Liver (tissue), 9 donors: Measurements from ENCODE around the gene ACADSB. TPM values are rescaled to one million over a fixed set of nuclear protein-coding genes. Genes with fewer than 3 reads are reported as not detected.

ENCODE experiments used
- DNase-seq: peaks from one replicate; pipeline ENCODE4 v3.0.0-alpha.2; 2017; ENCODE audit warnings: low spot score
- H3K27ac ChIP-seq, 2 donors: one replicate each; pipeline ENCODE4 v1.7.0; 2013; ENCODE audit warnings: inconsistent platforms in 2 of 2, low read length in 2 of 2, control low read depth in 1 of 2, low read depth in 1 of 2, mild to moderate bottlenecking in 1 of 2
- H3K27me3 ChIP-seq, 4 donors: one replicate each; pipeline versions ENCODE4 v1.6.1 to v1.7.0; 2013; ENCODE audit warnings: low read length in 3 of 4, inconsistent platforms in 1 of 4, mild to moderate bottlenecking in 1 of 4, moderate library complexity in 1 of 4; ENCODE audit not compliant: control insufficient read depth in 4 of 4, insufficient read depth in 4 of 4
- H3K36me3 ChIP-seq, 4 donors: one replicate each; pipeline versions ENCODE4 v1.6.1 to v1.7.0; 2013; ENCODE audit warnings: low read length in 3 of 4, mild to moderate bottlenecking in 3 of 4, low read depth in 1 of 4, moderate library complexity in 1 of 4; ENCODE audit not compliant: control insufficient read depth in 4 of 4, insufficient read depth in 3 of 4
- H3K4me1 ChIP-seq, 4 donors: one replicate each; pipeline versions ENCODE4 v1.6.1 to v1.7.0; 2013; ENCODE audit warnings: low read length in 3 of 4, mild to moderate bottlenecking in 3 of 4, moderate library complexity in 1 of 4; ENCODE audit not compliant: control insufficient read depth in 4 of 4, insufficient read depth in 4 of 4
- H3K4me3 ChIP-seq, 3 donors: one replicate each; pipeline versions ENCODE4 v1.6.1 to v1.7.0; 2013; ENCODE audit warnings: low read length in 3 of 3, control low read depth in 1 of 3, low read depth in 1 of 3, mild to moderate bottlenecking in 1 of 3
- H3K9ac ChIP-seq, 2 donors: one replicate each; pipeline ENCODE4 v1.7.0; 2013; ENCODE audit warnings: low read length in 2 of 2, mild to moderate bottlenecking in 2 of 2, moderate library complexity in 2 of 2, control low read depth in 1 of 2, low read depth in 1 of 2
- H3K9me3 ChIP-seq, 4 donors: one replicate each; pipeline versions ENCODE4 v1.6.1 to v1.7.0; 2013; ENCODE audit warnings: low read length in 3 of 4; ENCODE audit not compliant: control insufficient read depth in 4 of 4
- ATF3 ChIP-seq: IDR thresholded peaks from 2 replicates; pipeline ENCODE4 v1.6.1; 2016; ENCODE audit warnings: antibody characterized with exemption
- EGR1 ChIP-seq, 2 donors: IDR thresholded peaks; 2 replicates each; pipeline ENCODE4 v1.6.1; 2016 to 2018; ENCODE audit warnings: antibody characterized with exemption in 2 of 2, low read depth in 2 of 2
- FOXA1 ChIP-seq: IDR thresholded peaks from 2 replicates; pipeline ENCODE4 v1.6.1; 2016; ENCODE audit warnings: antibody characterized with exemption
- FOXA2 ChIP-seq: IDR thresholded peaks from 2 replicates; pipeline ENCODE4 v1.6.1; 2016; ENCODE audit warnings: antibody characterized with exemption
- GABPA ChIP-seq, 2 donors: IDR thresholded peaks in 1 of 2; conservative IDR thresholded peaks in 1 of 2; 2 replicates each; pipeline ENCODE4 v1.6.1; 2016; ENCODE audit warnings: antibody characterized with exemption in 2 of 2, mild to moderate bottlenecking in 1 of 2, moderate library complexity in 1 of 2
- HNF4A ChIP-seq, 2 donors: conservative IDR thresholded peaks; 2 replicates each; pipeline ENCODE4 v1.6.1; 2016; ENCODE audit warnings: antibody characterized with exemption in 2 of 2, mild to moderate bottlenecking in 2 of 2
- HNF4G ChIP-seq: IDR thresholded peaks from 2 replicates; pipeline ENCODE4 v1.6.1; 2016; ENCODE audit warnings: antibody characterized with exemption
- JUND ChIP-seq, 2 donors: IDR thresholded peaks; 2 replicates each; pipeline ENCODE4 v1.6.1; 2016; ENCODE audit warnings: antibody characterized with exemption in 2 of 2
- NR2F2 ChIP-seq: IDR thresholded peaks from 2 replicates; pipeline ENCODE4 v1.6.1; 2016; ENCODE audit warnings: antibody characterized with exemption
- RAD21 ChIP-seq, 2 donors: IDR thresholded peaks; 2 replicates each; pipeline ENCODE4 v1.6.1; 2016; ENCODE audit warnings: antibody characterized with exemption in 2 of 2, mild to moderate bottlenecking in 2 of 2
- RXRA ChIP-seq, 2 donors: IDR thresholded peaks; 2 replicates each; pipeline ENCODE4 v1.6.1; 2017 to 2018; ENCODE audit warnings: antibody characterized with exemption in 2 of 2, mild to moderate bottlenecking in 1 of 2
- SP1 ChIP-seq: IDR thresholded peaks from 2 replicates; pipeline ENCODE4 v1.6.1; 2018; ENCODE audit warnings: antibody characterized with exemption, mild to moderate bottlenecking
- TAF1 ChIP-seq: conservative IDR thresholded peaks from 2 replicates; pipeline ENCODE4 v1.6.1; 2016; ENCODE audit warnings: antibody characterized with exemption, mild to moderate bottlenecking
- YY1 ChIP-seq: IDR thresholded peaks from 2 replicates; pipeline ENCODE4 v1.6.1; 2016; ENCODE audit warnings: antibody characterized with exemption, mild to moderate bottlenecking
- ZBTB33 ChIP-seq: IDR thresholded peaks from 2 replicates; pipeline ENCODE4 v1.6.1; 2016; ENCODE audit warnings: antibody characterized with exemption
- WGBS: extraction: QIAGEN DNeasy Blood & Tissue Kit; methylation state at CpG from one replicate; pipeline ENCODE4 v1.1.7; 2013; 5-methylcytosine and 5-hydroxymethylcytosine counted together
- polyA plus RNA-seq, 2 donors: library from polyadenylated mRNA; stranded (reverse) in 1 of 2; unstranded in 1 of 2; fragments of 200-250 nt in 1 of 2; fragments of >200 nt in 1 of 2; fragmentation: Nextera tagmentation in 1 of 2; extraction: Ambion mirVana in 1 of 2; gene quantifications; one replicate each; pipeline versions ENCODE4 v1.2.1 to v1.2.3, GENCODE V29; 2013 to 2015
- total RNA-seq, 2 donors: library from RNA; depleted of rRNA; stranded (reverse); fragments of >200 nt; gene quantifications; one replicate each; pipeline ENCODE4 v1.2.3, GENCODE V29; 2014
- TF ChIP-seq, protein P1 (sequence below): IDR thresholded peaks from 2 replicates; pipeline ENCODE4 v1.6.1; 2016; ENCODE audit warnings: antibody characterized with exemption, mild to moderate bottlenecking
- TF ChIP-seq, protein P2 (sequence below): IDR thresholded peaks from 2 replicates; pipeline ENCODE4 v1.6.1; 2016; ENCODE audit warnings: antibody characterized with exemption
- TF ChIP-seq, protein P3 (sequence below): fragments of 150-350 bp; IDR thresholded peaks from 2 replicates; pipeline ENCODE4 v1.5.1; 2017; ENCODE audit warnings: improper control_type of control experiment, low read depth, low read length; ENCODE audit not compliant: missing input control
- donor health status: healthy.
- donor health status: healthy.
- donor health status: healthy.
- donor health status: healthy.
- donor health status: healthy.

Gene ACADSB
- total and polyA plus RNA-seq, 4 donors, result 97.9 to 164 (median 110) TPM

- DNase-seq, result no peak
- Histone ChIP-seq H3K9me3 (no peaks in the 10 kb centered on the region), H3K4me1 (peaks cover 6 to 26% (median 20%) of the 10 kb centered on the region in 4 donors), H3K27ac (no peak overlapping the region), H3K36me3 (peaks cover 1 to 11% (median 10%) of the 10 kb centered on the region in 4 donors), H3K4me3 (no peak overlapping the region), H3K27me3 (no peaks in the 10 kb centered on the region), H3K9ac (no peak overlapping the region)
- 89% methylated on average over 3 of the region's 3 CpGs for WGBS
- TF ChIP-seq FOXA1, result no peak
- TF ChIP-seq, protein P1, sequence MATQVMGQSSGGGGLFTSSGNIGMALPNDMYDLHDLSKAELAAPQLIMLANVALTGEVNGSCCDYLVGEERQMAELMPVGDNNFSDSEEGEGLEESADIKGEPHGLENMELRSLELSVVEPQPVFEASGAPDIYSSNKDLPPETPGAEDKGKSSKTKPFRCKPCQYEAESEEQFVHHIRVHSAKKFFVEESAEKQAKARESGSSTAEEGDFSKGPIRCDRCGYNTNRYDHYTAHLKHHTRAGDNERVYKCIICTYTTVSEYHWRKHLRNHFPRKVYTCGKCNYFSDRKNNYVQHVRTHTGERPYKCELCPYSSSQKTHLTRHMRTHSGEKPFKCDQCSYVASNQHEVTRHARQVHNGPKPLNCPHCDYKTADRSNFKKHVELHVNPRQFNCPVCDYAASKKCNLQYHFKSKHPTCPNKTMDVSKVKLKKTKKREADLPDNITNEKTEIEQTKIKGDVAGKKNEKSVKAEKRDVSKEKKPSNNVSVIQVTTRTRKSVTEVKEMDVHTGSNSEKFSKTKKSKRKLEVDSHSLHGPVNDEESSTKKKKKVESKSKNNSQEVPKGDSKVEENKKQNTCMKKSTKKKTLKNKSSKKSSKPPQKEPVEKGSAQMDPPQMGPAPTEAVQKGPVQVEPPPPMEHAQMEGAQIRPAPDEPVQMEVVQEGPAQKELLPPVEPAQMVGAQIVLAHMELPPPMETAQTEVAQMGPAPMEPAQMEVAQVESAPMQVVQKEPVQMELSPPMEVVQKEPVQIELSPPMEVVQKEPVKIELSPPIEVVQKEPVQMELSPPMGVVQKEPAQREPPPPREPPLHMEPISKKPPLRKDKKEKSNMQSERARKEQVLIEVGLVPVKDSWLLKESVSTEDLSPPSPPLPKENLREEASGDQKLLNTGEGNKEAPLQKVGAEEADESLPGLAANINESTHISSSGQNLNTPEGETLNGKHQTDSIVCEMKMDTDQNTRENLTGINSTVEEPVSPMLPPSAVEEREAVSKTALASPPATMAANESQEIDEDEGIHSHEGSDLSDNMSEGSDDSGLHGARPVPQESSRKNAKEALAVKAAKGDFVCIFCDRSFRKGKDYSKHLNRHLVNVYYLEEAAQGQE, result no peak
- TF ChIP-seq, protein P2, sequence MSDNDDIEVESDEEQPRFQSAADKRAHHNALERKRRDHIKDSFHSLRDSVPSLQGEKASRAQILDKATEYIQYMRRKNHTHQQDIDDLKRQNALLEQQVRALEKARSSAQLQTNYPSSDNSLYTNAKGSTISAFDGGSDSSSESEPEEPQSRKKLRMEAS, result no peak
- TF ChIP-seq SP1, result no peak
- no peak for TF ChIP-seq ATF3
- no peak for TF ChIP-seq JUND (IDR thresholded peaks at IDR 0.05)
- TF ChIP-seq GABPA (IDR thresholded peaks at IDR 0.05 in 1 of 2, conservative IDR thresholded peaks at IDR 0.05 in 1 of 2), result no peak
- no peak for TF ChIP-seq HNF4A (conservative IDR thresholded peaks at IDR 0.05)
- TF ChIP-seq TAF1, result no peak
- no peak for TF ChIP-seq RAD21 (IDR thresholded peaks at IDR 0.05)
- TF ChIP-seq, protein P3, sequence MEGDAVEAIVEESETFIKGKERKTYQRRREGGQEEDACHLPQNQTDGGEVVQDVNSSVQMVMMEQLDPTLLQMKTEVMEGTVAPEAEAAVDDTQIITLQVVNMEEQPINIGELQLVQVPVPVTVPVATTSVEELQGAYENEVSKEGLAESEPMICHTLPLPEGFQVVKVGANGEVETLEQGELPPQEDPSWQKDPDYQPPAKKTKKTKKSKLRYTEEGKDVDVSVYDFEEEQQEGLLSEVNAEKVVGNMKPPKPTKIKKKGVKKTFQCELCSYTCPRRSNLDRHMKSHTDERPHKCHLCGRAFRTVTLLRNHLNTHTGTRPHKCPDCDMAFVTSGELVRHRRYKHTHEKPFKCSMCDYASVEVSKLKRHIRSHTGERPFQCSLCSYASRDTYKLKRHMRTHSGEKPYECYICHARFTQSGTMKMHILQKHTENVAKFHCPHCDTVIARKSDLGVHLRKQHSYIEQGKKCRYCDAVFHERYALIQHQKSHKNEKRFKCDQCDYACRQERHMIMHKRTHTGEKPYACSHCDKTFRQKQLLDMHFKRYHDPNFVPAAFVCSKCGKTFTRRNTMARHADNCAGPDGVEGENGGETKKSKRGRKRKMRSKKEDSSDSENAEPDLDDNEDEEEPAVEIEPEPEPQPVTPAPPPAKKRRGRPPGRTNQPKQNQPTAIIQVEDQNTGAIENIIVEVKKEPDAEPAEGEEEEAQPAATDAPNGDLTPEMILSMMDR, result no peak
- no peak for TF ChIP-seq FOXA2
- TF ChIP-seq ZBTB33, result no peak
- no peak for TF ChIP-seq RXRA (IDR thresholded peaks at IDR 0.05)
- no peak for TF ChIP-seq YY1
- no peak for TF ChIP-seq HNF4G
Measured at GRCh38 chr10:123000155-123000554, 8.7 kb upstream of the ACADSB start.

GRCh38 chr10:123001370-123001769 is 7.4 kb upstream of the ACADSB start:
- H3K9ac ChIP-seq, result no peak overlapping the region
- H3K27me3 ChIP-seq, result no peaks in the 10 kb centered on the region
- H3K27ac ChIP-seq, result no peak overlapping the region
- H3K4me1 ChIP-seq, result peaks cover 10 to 29% (median 26%) of the 10 kb centered on the region in 4 donors
- TF ChIP-seq HNF4A (conservative IDR thresholded peaks at IDR 0.05), result no peak
- TF ChIP-seq, protein P2, result no peak
- TF ChIP-seq RXRA (IDR thresholded peaks at IDR 0.05), result no peak
- TF ChIP-seq JUND (IDR thresholded peaks at IDR 0.05), result no peak
- TF ChIP-seq RAD21 (IDR thresholded peaks at IDR 0.05), result no peak
- TF ChIP-seq SP1, result no peak
- TF ChIP-seq ATF3, result no peak
- TF ChIP-seq NR2F2, result no peak
- no peak for TF ChIP-seq ZBTB33
- TF ChIP-seq EGR1 (IDR thresholded peaks at IDR 0.05; ENCODE audit: low read depth in 2 of 2), result no peak
- TF ChIP-seq YY1, result no peak
- H3K9me3 ChIP-seq, result no peaks in the 10 kb centered on the region
- H3K36me3 ChIP-seq, result peaks cover 0 to 3% (median 2%) of the 10 kb centered on the region in 4 donors
- DNase-seq, result no peak
- 97% methylated on average over 2 of the region's 2 CpGs for WGBS
- H3K4me3 ChIP-seq, result no peak overlapping the region
